B cell (primary cell): ENCODE measurements around the gene COL28A1. TPM values are rescaled to one million over a fixed set of nuclear protein-coding genes. Genes with fewer than 3 reads are reported as not detected.

Source experiments
- ATAC-seq: fragments of 200-7000 bp; cut with Tn5 transposase; one replicate; pipeline ENCODE4 v1.10.0; 2021; ENCODE audit warnings: low read depth, mild to moderate bottlenecking, moderate number of reproducible peaks, moderate library complexity
- CTCF ChIA-PET: fragments of 350-600 bp; sonication (Branson Sonifier 250); formaldehyde crosslinking; loops from one replicate; lab custom pipeline; 2021; ENCODE audit warnings: antibody characterized with exemption, inconsistent platforms; lab: Charles Lee
- POLR2A ChIA-PET: fragments of 350-600 bp; sonication (Branson Sonifier 250); formaldehyde crosslinking; loops from one replicate; lab custom pipeline; 2021; ENCODE audit warnings: antibody characterized with exemption; lab: Charles Lee
- DNase-seq: peaks from one replicate; pipeline ENCODE4 v3.0.0; 2013
- H2AFZ ChIP-seq: 2 replicates; pipeline ENCODE4 v1.6.1; 2012; ENCODE audit warnings: mild to moderate bottlenecking, low read depth, low read length; ENCODE audit not compliant: insufficient read depth, poor library complexity, severe bottlenecking
- H3K27ac ChIP-seq, 2 donors: 1 replicate in 1 of 2; 2 replicates in 1 of 2; pipeline ENCODE4 v1.5.1; 2012 to 2013; ENCODE audit warnings: low read length in 2 of 2, mild to moderate bottlenecking in 2 of 2, moderate library complexity in 1 of 2
- H3K27me3 ChIP-seq, 4 experiments: fragments of 200-600 bp in 1 of 4; sonication (generic) in 1 of 4; replicated peaks in 1 of 4; 1 replicate in 2 of 4; 2 replicates in 2 of 4; pipeline versions ENCODE4 v1.6.1 to v1.7.0; 2013 to 2016; ENCODE audit warnings: low read length in 3 of 4, mild to moderate bottlenecking in 2 of 4, mixed read lengths in 1 of 4, moderate library complexity in 1 of 4; ENCODE audit not compliant: insufficient read depth in 4 of 4, control insufficient read depth in 3 of 4; ENCODE audit errors: control extremely low read depth in 1 of 4
- H3K36me3 ChIP-seq, 2 experiments: replicated peaks in 1 of 2; 1 replicate in 1 of 2; 2 replicates in 1 of 2; pipeline versions ENCODE4 v1.6.1 to v1.7.1; 2013; ENCODE audit warnings: low read length in 1 of 2; ENCODE audit not compliant: insufficient read depth in 2 of 2, control insufficient read depth in 1 of 2; ENCODE audit errors: control extremely low read depth in 1 of 2, extremely low read depth in 1 of 2
- H3K4me1 ChIP-seq, 2 donors: fragments of 200-600 bp in 1 of 2; sonication (generic) in 1 of 2; 1 replicate in 1 of 2; 2 replicates in 1 of 2; pipeline versions ENCODE4 v1.5.1 to v1.6.1; 2013 to 2017; ENCODE audit warnings: low read length in 2 of 2; ENCODE audit not compliant: control insufficient read depth in 2 of 2, insufficient read depth in 2 of 2
- H3K4me2 ChIP-seq: replicated peaks from 2 replicates; pipeline ENCODE3; 2012; ENCODE audit warnings: mild to moderate bottlenecking, low read depth, low read length; ENCODE audit not compliant: poor library complexity, severe bottlenecking
- H3K4me3 ChIP-seq, 5 experiments: fragments of 200-600 bp in 1 of 5; sonication (generic) in 1 of 5; 1 replicate in 3 of 5; 2 replicates in 2 of 5; pipeline versions ENCODE4 v1.5.1 to v1.7.0; 2011 to 2016; ENCODE audit warnings: low read length in 4 of 5, mild to moderate bottlenecking in 4 of 5, low read depth in 2 of 5, control low read depth in 1 of 5, moderate library complexity in 1 of 5; ENCODE audit not compliant: insufficient read depth in 1 of 5; ENCODE audit errors: control extremely low read depth in 1 of 5, extremely low read depth in 1 of 5
- H3K79me2 ChIP-seq: fragments of 200-600 bp; sonication (generic); one replicate; pipeline ENCODE4 v1.6.0; 2016; ENCODE audit warnings: low read length; ENCODE audit not compliant: control insufficient read depth, insufficient read depth
- H3K9ac ChIP-seq: fragments of 200-600 bp; sonication (generic); 2 replicates; pipeline ENCODE4 v1.6.1; 2017; ENCODE audit warnings: mild to moderate bottlenecking, low read length, moderate library complexity
- H3K9me3 ChIP-seq, 3 donors: one replicate each; pipeline versions ENCODE4 v1.6.1 to v1.7.1; 2013; ENCODE audit warnings: low read length in 2 of 3; ENCODE audit not compliant: control insufficient read depth in 2 of 3, insufficient read depth in 1 of 3; ENCODE audit errors: control extremely low read depth in 1 of 3
- H4K20me1 ChIP-seq: 2 replicates; pipeline ENCODE4 v1.6.0; 2012; ENCODE audit warnings: mild to moderate bottlenecking, low read length; ENCODE audit not compliant: insufficient read depth, control insufficient read depth, poor library complexity, severe bottlenecking
- H3K27ac Mint-ChIP-seq: one replicate; pipeline ENCODE4 v1.8.0; 2021; ENCODE audit warnings: mixed read lengths
- H3K27me3 Mint-ChIP-seq: one replicate; pipeline ENCODE4 v1.8.0; 2021; ENCODE audit warnings: mixed read lengths
- H3K4me1 Mint-ChIP-seq: one replicate; pipeline ENCODE4 v1.8.0; 2021; ENCODE audit warnings: mixed read lengths
- H3K4me3 Mint-ChIP-seq: one replicate; pipeline ENCODE4 v1.8.0; 2021; ENCODE audit warnings: mixed read lengths
- H3K9me3 Mint-ChIP-seq: one replicate; pipeline ENCODE4 v1.8.0; 2022; ENCODE audit warnings: mixed read lengths; ENCODE audit not compliant: insufficient read depth
- EZH2 ChIP-seq: IDR thresholded peaks from 2 replicates; pipeline ENCODE4 v1.6.1; 2012; ENCODE audit warnings: borderline replicate concordance, low read depth, mild to moderate bottlenecking, moderate library complexity, low read length; ENCODE audit not compliant: insufficient read depth, poor library complexity, severe bottlenecking
- WGBS: methylation state at CpG from one replicate; pipeline ENCODE4 v1.1.5; 2013; ENCODE audit warnings: missing lambda C conversion rate; ENCODE audit not compliant: insufficient coverage; 5-methylcytosine and 5-hydroxymethylcytosine counted together
- intact Hi-C: fragments of 100-400 bp; cut with micrococcal nuclease; formaldehyde crosslinking; loops from one replicate; pipeline ENCODE4 v1.10.0; 2022
- polyA minus RNA-seq: library from RNA; depleted of rRNA, polyadenylated mRNA; stranded (reverse); fragments of >200 nt; gene quantifications from 2 replicates; pipeline ENCODE4 v1.2.3, GENCODE V29; 2012
- polyA plus RNA-seq: library from polyadenylated mRNA; depleted of rRNA; stranded (reverse); fragments of >200 nt; gene quantifications from 2 replicates; pipeline ENCODE4 v1.2.3, GENCODE V29; 2012
- total RNA-seq, 2 donors: library from RNA; stranded (reverse); fragments of 120-200 nt in 1 of 2; gene quantifications; 1 replicate in 1 of 2; 2 replicates in 1 of 2; pipeline versions ENCODE4 v1.2.3 to v1.2.4, GENCODE V29; 2013 to 2022
- TF ChIP-seq, protein P1 (sequence below): fragments of 200-600 bp; IDR thresholded peaks from one replicate; pipeline ENCODE4 v1.8.0; 2022; ENCODE audit warnings: antibody characterized with exemption, mild to moderate bottlenecking

The COL28A1 gene
- total RNA-seq = 0.49 and 0.67 TPM in 2 replicates
- total RNA-seq (2013) = 0.28 TPM
- 0.18 and 0.50 TPM in 2 replicates for polyA plus RNA-seq
- not detected in 2 replicates for polyA minus RNA-seq

- WGBS = 86% methylated on average over 1 of the region's 1 CpG
- Histone ChIP-seq H3K27ac (no peak within 1 kb of the TSS), H2AFZ (no peak within 1 kb of the TSS), H3K4me1 (no peaks in the 10 kb centered on the region), H4K20me1 (no peaks in the 10 kb centered on the region), H3K4me3 (no peak within 1 kb of the TSS), H3K36me3 (no peaks in the 10 kb centered on the region), H3K9me3 (peaks cover 0 to 3% (median 0%) of the 10 kb centered on the region in 3 donors), H3K79me2 (no peaks in the 10 kb centered on the region), H3K4me2 (no peak within 1 kb of the TSS), H3K9ac (no peak within 1 kb of the TSS), H3K27me3 (peaks cover 0 to 7% (median 2%) of the 10 kb centered on the region in 4 experiments)
- TF ChIP-seq EZH2 = no peak
- TF ChIP-seq, protein P1, sequence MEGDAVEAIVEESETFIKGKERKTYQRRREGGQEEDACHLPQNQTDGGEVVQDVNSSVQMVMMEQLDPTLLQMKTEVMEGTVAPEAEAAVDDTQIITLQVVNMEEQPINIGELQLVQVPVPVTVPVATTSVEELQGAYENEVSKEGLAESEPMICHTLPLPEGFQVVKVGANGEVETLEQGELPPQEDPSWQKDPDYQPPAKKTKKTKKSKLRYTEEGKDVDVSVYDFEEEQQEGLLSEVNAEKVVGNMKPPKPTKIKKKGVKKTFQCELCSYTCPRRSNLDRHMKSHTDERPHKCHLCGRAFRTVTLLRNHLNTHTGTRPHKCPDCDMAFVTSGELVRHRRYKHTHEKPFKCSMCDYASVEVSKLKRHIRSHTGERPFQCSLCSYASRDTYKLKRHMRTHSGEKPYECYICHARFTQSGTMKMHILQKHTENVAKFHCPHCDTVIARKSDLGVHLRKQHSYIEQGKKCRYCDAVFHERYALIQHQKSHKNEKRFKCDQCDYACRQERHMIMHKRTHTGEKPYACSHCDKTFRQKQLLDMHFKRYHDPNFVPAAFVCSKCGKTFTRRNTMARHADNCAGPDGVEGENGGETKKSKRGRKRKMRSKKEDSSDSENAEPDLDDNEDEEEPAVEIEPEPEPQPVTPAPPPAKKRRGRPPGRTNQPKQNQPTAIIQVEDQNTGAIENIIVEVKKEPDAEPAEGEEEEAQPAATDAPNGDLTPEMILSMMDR = no peak
- no peak within 1 kb of the TSS for H3K27ac Mint-ChIP-seq
- peaks cover 4% of the 10 kb centered on the region for H3K27me3 Mint-ChIP-seq
- ATAC-seq (no peak), DNase-seq (no peak)
- ChIA-PET CTCF (interaction anchor here (4.8 kb wide), 1 partner anchor 432 kb away, joined by 35 read pairs; no protein-coding TSS in a partner anchor), POLR2A (no interaction called here)
- intact Hi-C loops = no loop called here
- H3K9me3 Mint-ChIP-seq = no peaks in the 10 kb centered on the region
- H3K4me3 Mint-ChIP-seq = no peak within 1 kb of the TSS
- no peaks in the 10 kb centered on the region for H3K4me1 Mint-ChIP-seq
Measured at GRCh38 chr7:7535691-7536090, at the start of gene COL28A1. Gene COL28A1 (minus strand): TSS chr7:7535873. CDS start chr7:7532875, 2,998 bp downstream.

DNA sequence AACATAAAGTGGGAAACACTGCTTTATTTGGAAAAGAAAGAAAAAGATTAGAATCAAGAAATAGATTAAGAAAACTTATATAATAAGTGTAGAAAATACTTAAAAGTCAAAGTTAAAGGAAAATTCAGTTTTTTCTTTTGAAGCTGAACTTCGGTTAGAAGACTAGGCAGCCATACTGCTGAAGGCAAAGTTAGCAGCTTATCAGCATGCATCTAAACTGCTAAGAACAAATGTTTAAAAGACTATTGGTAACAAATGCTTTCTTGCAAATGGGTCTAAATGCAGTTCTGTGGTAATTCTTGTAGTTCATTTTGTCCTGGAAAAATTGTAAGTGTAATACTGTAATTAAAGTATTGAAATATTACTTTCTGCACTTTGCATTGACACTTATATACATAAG lies 49.0 kb upstream of the COL28A1 start:
- Mint-ChIP-seq H3K27me3 (no peaks in the 10 kb centered on the region), H3K4me3 (no peak overlapping the region), H3K27ac (no peak overlapping the region), H3K4me1 (peaks cover 3% of the 10 kb centered on the region), H3K9me3 (no peaks in the 10 kb centered on the region)
- Histone ChIP-seq H3K9me3 (no peaks in the 10 kb centered on the region), H3K27ac (no peak overlapping the region), H4K20me1 (no peaks in the 10 kb centered on the region), H3K4me2 (no peak overlapping the region), H3K9ac (no peak overlapping the region), H3K27me3 (no peaks in the 10 kb centered on the region), H3K4me1 (no peaks in the 10 kb centered on the region), H3K36me3 (peaks cover 4 to 26% of the 10 kb centered on the region in 2 experiments), H3K79me2 (peaks cover 21% of the 10 kb centered on the region), H2AFZ (no peak overlapping the region), H3K4me3 (no peak overlapping the region)
- DNase-seq (no peak), ATAC-seq (no peak)
- TF ChIP-seq, protein P1 = no peak
- TF ChIP-seq EZH2 = no peak
- ChIA-PET POLR2A (no interaction called here), CTCF (interaction anchor here (1.0 to 2.5 kb wide), 3 partner anchors 9 to 97 kb away, joined by 3 to 6 read pairs (median 4); no protein-coding TSS in a partner anchor)
- intact Hi-C loops = no loop called here
- 100% methylated on average over 1 of the region's 1 CpG for WGBS
